ENCODE data around the gene STK10.

STK10 gene

GRCh38 chr5:172007175-172008110, 180.6 kb downstream of the STK10 start:
- DNase-seq (ENCODE audit: low spot score): no peak

GRCh38 chr5:172006321-172007174, 181.5 kb downstream of the STK10 start, which contains the start of gene FBXW11:
FBXW11 (minus strand) TSS chr5:172006638; CDS start chr5:172006502, 136 bp downstream.
- DNase-seq (ENCODE audit: low spot score): peak; percentile 97

GRCh38 chr5:172005708-172006320, 182.2 kb downstream of the STK10 start:
- DNase-seq (ENCODE audit: low spot score): peak; percentile 31

- DNase-seq (ENCODE audit: low spot score): no peak
Observed at GRCh38 chr5:172004824-172005237, 183.2 kb downstream of the STK10 start.

GRCh38 chr5:172003746-172004145, 184.3 kb downstream of the STK10 start:
- DNase-seq (ENCODE audit: low spot score): no peak

- no peak for DNase-seq (ENCODE audit: low spot score)
Observed at GRCh38 chr5:172002840-172003512, 185.0 kb downstream of the STK10 start.

- DNase-seq (ENCODE audit: low spot score): no peak
Observed at GRCh38 chr5:172002310-172002709, 185.7 kb downstream of the STK10 start.

- no peak for DNase-seq (ENCODE audit: low spot score)
Observed at GRCh38 chr5:171999877-172000276, 188.1 kb downstream of the STK10 start.

GRCh38 chr5:171999100-171999499, 188.9 kb downstream of the STK10 start:
- no peak for DNase-seq (ENCODE audit: low spot score)

- no peak for DNase-seq (ENCODE audit: low spot score)
Observed at GRCh38 chr5:171997011-171997410, 191.0 kb downstream of the STK10 start.

- DNase-seq (ENCODE audit: low spot score): no peak
Observed at GRCh38 chr5:171992813-171993212, 195.2 kb downstream of the STK10 start.

GRCh38 chr5:171992305-171992704, 195.7 kb downstream of the STK10 start:
- DNase-seq (ENCODE audit: low spot score): no peak
